GM23338 (cell line): Measurements from ENCODE around the gene TPO. TPM values are rescaled to one million over a fixed set of nuclear protein-coding genes. Genes with fewer than 3 reads are reported as not detected.

ENCODE experiments used
- ATAC-seq: fragments of 200-7000 bp; cut with Tn5 transposase; 3 replicates; pipeline ENCODE4 v1.9.1; 2020
- DNase-seq: peaks from one replicate; pipeline ENCODE4 v3.0.0-alpha.2; 2015; ENCODE audit warnings: low spot score
- H2AFZ ChIP-seq: fragments of 200-600 bp; sonication (generic); 2 replicates; pipeline ENCODE4 v1.8.0; 2016; ENCODE audit warnings: antibody characterized with exemption, mild to moderate bottlenecking, moderate library complexity
- H3F3A ChIP-seq: fragments of 200-600 bp; sonication (generic); replicated peaks from 2 replicates; pipeline ENCODE4 v1.8.0; 2017; ENCODE audit warnings: antibody characterized with exemption, mixed run types, low read depth
- H3K27ac ChIP-seq: fragments of 200-600 bp; sonication (generic); 2 replicates; pipeline ENCODE4 v1.6.1; 2016; ENCODE audit warnings: low read depth
- H3K27me3 ChIP-seq: fragments of 200-600 bp; sonication (generic); 2 replicates; pipeline ENCODE4 v1.8.0; 2016; ENCODE audit warnings: mild to moderate bottlenecking, mixed run types, moderate library complexity; ENCODE audit not compliant: insufficient read depth
- H3K36me3 ChIP-seq: fragments of 200-600 bp; sonication (generic); 2 replicates; pipeline ENCODE4 v1.8.0; 2016; ENCODE audit warnings: mild to moderate bottlenecking; ENCODE audit not compliant: insufficient read depth
- H3K4me1 ChIP-seq: fragments of 200-600 bp; sonication (generic); 2 replicates; pipeline ENCODE4 v1.8.0; 2016; ENCODE audit warnings: mild to moderate bottlenecking, moderate library complexity; ENCODE audit not compliant: insufficient read depth
- H3K4me2 ChIP-seq: fragments of 200-600 bp; sonication (generic); 2 replicates; pipeline ENCODE4 v1.7.1; 2017; ENCODE audit warnings: mixed run types
- H3K4me3 ChIP-seq: fragments of 200-600 bp; sonication (generic); 2 replicates; pipeline ENCODE4 v1.6.1; 2016; ENCODE audit warnings: mixed run types
- H3K79me2 ChIP-seq: fragments of 200-600 bp; sonication (generic); replicated peaks from 2 replicates; pipeline ENCODE4 v1.8.0; 2017; ENCODE audit warnings: mild to moderate bottlenecking; ENCODE audit not compliant: insufficient read depth
- H3K9me2 ChIP-seq: fragments of 200-600 bp; sonication (generic); 2 replicates; pipeline ENCODE4 v1.8.0; 2017; ENCODE audit not compliant: insufficient read depth
- H4K20me1 ChIP-seq: fragments of 200-600 bp; sonication (generic); replicated peaks from 2 replicates; pipeline ENCODE4 v1.8.0; 2017; ENCODE audit warnings: mild to moderate bottlenecking; ENCODE audit not compliant: insufficient read depth
- H3K27ac Mint-ChIP-seq: 2 replicates; pipeline ENCODE4 v1.8.0; 2020; ENCODE audit warnings: inconsistent platforms, mild to moderate bottlenecking, moderate library complexity, mixed read lengths
- H3K27me3 Mint-ChIP-seq: 3 replicates; pipeline ENCODE4 v1.8.0; 2022; ENCODE audit warnings: low read depth, mild to moderate bottlenecking, moderate library complexity, mixed read lengths, inconsistent platforms; ENCODE audit not compliant: insufficient read depth, poor library complexity
- H3K36me3 Mint-ChIP-seq: 3 replicates; pipeline ENCODE4 v1.8.0; 2021; ENCODE audit warnings: low read depth, mild to moderate bottlenecking, inconsistent platforms, moderate library complexity, mixed read lengths
- H3K4me1 Mint-ChIP-seq: 3 replicates; pipeline ENCODE4 v1.8.0; 2020; ENCODE audit warnings: mild to moderate bottlenecking, inconsistent platforms, mixed read lengths
- H3K4me3 Mint-ChIP-seq: 3 replicates; pipeline ENCODE4 v1.8.0; 2021; ENCODE audit warnings: moderate library complexity, mild to moderate bottlenecking, inconsistent platforms, mixed read lengths
- H3K9me3 Mint-ChIP-seq: 3 replicates; pipeline ENCODE4 v1.8.0; 2020; ENCODE audit warnings: moderate library complexity, mild to moderate bottlenecking, inconsistent platforms, mixed read lengths
- CREB1 ChIP-seq: fragments of 250-450 bp; sonication (Bioruptor Pico); IDR thresholded peaks from 2 replicates; pipeline ENCODE4 v1.5.0; 2020; ENCODE audit warnings: low read depth, mild to moderate bottlenecking, moderate library complexity
- EZH2 ChIP-seq: fragments of 200-600 bp; sonication (generic); IDR thresholded peaks from one replicate; pipeline ENCODE4 v1.8.0; 2017; ENCODE audit warnings: antibody characterized with exemption, mild to moderate bottlenecking, low read depth; ENCODE audit not compliant: unreplicated experiment
- JUNB ChIP-seq: IDR thresholded peaks from one replicate; pipeline ENCODE4 v1.6.1; 2016; ENCODE audit warnings: antibody characterized with exemption; ENCODE audit not compliant: unreplicated experiment
- NANOG ChIP-seq: IDR thresholded peaks from 2 replicates; pipeline ENCODE4 v1.6.1; 2016; ENCODE audit warnings: antibody characterized with exemption, borderline replicate concordance
- STAT1 ChIP-seq: IDR thresholded peaks from one replicate; pipeline ENCODE4 v1.6.1; 2016; ENCODE audit warnings: antibody characterized with exemption; ENCODE audit not compliant: unreplicated experiment
- ZNF114 ChIP-seq: fragments of 250-450 bp; sonication (Bioruptor Pico); IDR thresholded peaks from 2 replicates; pipeline ENCODE4 v1.5.0; 2020; ENCODE audit warnings: mild to moderate bottlenecking, moderate library complexity
- ZNF331 ChIP-seq: fragments of 250-450 bp; sonication (Bioruptor Pico); IDR thresholded peaks from 2 replicates; pipeline ENCODE4 v1.5.0; 2020; ENCODE audit warnings: low read depth, mild to moderate bottlenecking, moderate library complexity
- ZNF462 ChIP-seq: fragments of 250-450 bp; sonication (Bioruptor Pico); IDR thresholded peaks from 2 replicates; pipeline ENCODE4 v1.5.0; 2020; ENCODE audit warnings: mild to moderate bottlenecking, moderate library complexity
- polyA plus RNA-seq: library from polyadenylated mRNA; unstranded; fragments of >200 nt; fragmentation: Nextera tagmentation; extraction: Ambion mirVana; gene quantifications from 2 replicates; pipeline ENCODE4 v1.2.1, GENCODE V29; 2016
- total RNA-seq: library from RNA; depleted of rRNA; stranded (reverse); fragments of >200 nt; shearing (Covaris generic); gene quantifications from 2 replicates; pipeline ENCODE4 v1.2.3, GENCODE V29; 2014
- TF ChIP-seq, protein P1 (sequence below), 2 experiments: fragments of 200-600 bp in 1 of 2; sonication (generic) in 1 of 2; conservative IDR thresholded peaks; 2 replicates each; pipeline versions ENCODE4 v1.5.1 to v1.6.1; 2016 to 2017; ENCODE audit warnings: antibody characterized with exemption in 2 of 2, low read depth in 2 of 2, mild to moderate bottlenecking in 2 of 2, moderate library complexity in 1 of 2
- TF ChIP-seq, protein P2 (sequence below): IDR thresholded peaks from 2 replicates; pipeline ENCODE4 v1.6.1; 2016; ENCODE audit warnings: antibody characterized with exemption
- TF ChIP-seq, protein P3 (sequence below): IDR thresholded peaks from one replicate; pipeline ENCODE4 v1.6.1; 2018; ENCODE audit warnings: antibody characterized with exemption; ENCODE audit not compliant: unreplicated experiment

TPO gene
- total and polyA plus RNA-seq, 2 experiments from 2014 or later, result 0.74 TPM; not detected in 1

DNA sequence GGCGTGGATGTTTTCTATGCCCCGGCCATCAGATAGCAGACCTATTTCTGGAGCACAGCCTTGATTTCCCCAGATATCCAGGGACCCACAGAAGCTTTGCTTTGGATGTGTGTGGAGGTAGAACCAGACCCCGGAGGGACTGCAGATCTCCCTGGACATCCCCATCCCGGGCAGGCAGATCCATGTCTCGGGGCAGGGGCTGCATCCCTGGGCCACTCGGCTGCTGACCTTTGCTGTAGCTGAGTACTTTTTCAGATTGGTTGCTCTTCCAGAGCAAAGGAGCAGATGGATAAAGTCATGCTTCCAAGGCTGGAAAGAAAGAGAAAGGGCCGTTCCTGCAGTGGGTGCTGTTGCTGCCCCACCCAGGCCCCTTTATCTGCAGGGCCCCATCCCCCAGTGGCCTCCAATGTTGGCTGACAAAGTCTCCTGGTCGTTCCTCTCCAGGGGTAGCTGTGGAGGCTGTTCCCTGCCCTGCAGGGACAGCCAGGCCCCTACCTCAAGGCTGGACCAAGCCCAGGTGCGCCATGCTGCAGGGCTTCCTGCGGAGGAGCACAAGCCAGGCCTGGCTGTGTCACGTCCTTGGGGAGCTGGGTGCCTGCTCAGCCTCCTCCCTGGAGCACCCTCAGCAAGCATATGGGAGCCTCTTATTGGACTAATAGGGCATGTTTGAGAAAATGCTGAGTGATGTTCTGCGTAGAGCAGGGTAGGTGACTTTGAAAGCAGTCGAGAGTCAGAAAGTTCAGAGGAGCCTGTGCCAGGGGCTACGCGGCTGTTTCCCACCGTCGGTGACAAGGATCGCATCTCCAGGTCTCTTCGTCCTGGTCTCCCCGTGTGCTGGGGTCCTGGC, 68.4 kb downstream of the TPO start (continued):
- TF ChIP-seq, protein P1, sequence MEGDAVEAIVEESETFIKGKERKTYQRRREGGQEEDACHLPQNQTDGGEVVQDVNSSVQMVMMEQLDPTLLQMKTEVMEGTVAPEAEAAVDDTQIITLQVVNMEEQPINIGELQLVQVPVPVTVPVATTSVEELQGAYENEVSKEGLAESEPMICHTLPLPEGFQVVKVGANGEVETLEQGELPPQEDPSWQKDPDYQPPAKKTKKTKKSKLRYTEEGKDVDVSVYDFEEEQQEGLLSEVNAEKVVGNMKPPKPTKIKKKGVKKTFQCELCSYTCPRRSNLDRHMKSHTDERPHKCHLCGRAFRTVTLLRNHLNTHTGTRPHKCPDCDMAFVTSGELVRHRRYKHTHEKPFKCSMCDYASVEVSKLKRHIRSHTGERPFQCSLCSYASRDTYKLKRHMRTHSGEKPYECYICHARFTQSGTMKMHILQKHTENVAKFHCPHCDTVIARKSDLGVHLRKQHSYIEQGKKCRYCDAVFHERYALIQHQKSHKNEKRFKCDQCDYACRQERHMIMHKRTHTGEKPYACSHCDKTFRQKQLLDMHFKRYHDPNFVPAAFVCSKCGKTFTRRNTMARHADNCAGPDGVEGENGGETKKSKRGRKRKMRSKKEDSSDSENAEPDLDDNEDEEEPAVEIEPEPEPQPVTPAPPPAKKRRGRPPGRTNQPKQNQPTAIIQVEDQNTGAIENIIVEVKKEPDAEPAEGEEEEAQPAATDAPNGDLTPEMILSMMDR (conservative IDR thresholded peaks at IDR 0.05; ENCODE audit: low read depth in 2 of 2), result no peak
- TF ChIP-seq JUNB (no peak), EZH2 (no peak), NANOG (no peak), ZNF114 (CRISPR knock-in tag) (no peak)
- TF ChIP-seq, protein P2, sequence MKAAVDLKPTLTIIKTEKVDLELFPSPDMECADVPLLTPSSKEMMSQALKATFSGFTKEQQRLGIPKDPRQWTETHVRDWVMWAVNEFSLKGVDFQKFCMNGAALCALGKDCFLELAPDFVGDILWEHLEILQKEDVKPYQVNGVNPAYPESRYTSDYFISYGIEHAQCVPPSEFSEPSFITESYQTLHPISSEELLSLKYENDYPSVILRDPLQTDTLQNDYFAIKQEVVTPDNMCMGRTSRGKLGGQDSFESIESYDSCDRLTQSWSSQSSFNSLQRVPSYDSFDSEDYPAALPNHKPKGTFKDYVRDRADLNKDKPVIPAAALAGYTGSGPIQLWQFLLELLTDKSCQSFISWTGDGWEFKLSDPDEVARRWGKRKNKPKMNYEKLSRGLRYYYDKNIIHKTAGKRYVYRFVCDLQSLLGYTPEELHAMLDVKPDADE, result no peak
- TF ChIP-seq, protein P3, sequence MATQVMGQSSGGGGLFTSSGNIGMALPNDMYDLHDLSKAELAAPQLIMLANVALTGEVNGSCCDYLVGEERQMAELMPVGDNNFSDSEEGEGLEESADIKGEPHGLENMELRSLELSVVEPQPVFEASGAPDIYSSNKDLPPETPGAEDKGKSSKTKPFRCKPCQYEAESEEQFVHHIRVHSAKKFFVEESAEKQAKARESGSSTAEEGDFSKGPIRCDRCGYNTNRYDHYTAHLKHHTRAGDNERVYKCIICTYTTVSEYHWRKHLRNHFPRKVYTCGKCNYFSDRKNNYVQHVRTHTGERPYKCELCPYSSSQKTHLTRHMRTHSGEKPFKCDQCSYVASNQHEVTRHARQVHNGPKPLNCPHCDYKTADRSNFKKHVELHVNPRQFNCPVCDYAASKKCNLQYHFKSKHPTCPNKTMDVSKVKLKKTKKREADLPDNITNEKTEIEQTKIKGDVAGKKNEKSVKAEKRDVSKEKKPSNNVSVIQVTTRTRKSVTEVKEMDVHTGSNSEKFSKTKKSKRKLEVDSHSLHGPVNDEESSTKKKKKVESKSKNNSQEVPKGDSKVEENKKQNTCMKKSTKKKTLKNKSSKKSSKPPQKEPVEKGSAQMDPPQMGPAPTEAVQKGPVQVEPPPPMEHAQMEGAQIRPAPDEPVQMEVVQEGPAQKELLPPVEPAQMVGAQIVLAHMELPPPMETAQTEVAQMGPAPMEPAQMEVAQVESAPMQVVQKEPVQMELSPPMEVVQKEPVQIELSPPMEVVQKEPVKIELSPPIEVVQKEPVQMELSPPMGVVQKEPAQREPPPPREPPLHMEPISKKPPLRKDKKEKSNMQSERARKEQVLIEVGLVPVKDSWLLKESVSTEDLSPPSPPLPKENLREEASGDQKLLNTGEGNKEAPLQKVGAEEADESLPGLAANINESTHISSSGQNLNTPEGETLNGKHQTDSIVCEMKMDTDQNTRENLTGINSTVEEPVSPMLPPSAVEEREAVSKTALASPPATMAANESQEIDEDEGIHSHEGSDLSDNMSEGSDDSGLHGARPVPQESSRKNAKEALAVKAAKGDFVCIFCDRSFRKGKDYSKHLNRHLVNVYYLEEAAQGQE, result no peak

DNA sequence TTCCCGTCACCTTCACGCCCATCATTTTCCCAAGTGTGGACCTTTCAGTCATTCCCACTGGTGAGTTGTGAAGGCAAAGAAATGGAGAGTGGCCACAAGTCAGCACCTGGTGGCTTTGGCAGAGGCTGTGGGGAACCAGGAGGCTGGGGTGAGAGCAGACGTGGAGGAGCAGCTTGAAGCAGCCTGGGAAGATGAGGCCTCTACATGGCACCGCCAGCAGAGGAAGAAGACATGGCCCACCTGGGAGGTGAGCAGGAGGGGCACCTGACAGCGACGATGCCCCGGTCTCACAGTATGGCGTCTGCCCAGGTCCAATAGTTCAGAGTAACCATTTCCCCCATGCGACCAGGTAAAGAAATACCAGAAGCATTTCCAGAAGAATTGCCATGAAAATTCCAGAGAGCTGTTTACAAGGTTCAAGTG, 69.0 kb downstream of the TPO start:
- Mint-ChIP-seq H3K9me3 (no peaks in the 10 kb centered on the region), H3K4me3 (no peak overlapping the region), H3K27ac (no peak overlapping the region), H3K27me3 (peaks cover 5% of the 10 kb centered on the region), H3K4me1 (no peaks in the 10 kb centered on the region), H3K36me3 (peaks cover 3% of the 10 kb centered on the region; the same call in 1 of the 3 replicates)
- ATAC-seq, result no peak
- no peak overlapping the region for H2AFZ ChIP-seq
- no peak for DNase-seq
- no peaks in the 10 kb centered on the region for H3K4me1 ChIP-seq
- no peaks in the 10 kb centered on the region for H3K9me2 ChIP-seq
- no peaks in the 10 kb centered on the region for H3K79me2 ChIP-seq
- no peak overlapping the region for H3K4me3 ChIP-seq
- H3K27ac ChIP-seq, result no peak overlapping the region
- H3K27me3 ChIP-seq, result no peaks in the 10 kb centered on the region
- no peaks in the 10 kb centered on the region for H3K36me3 ChIP-seq
- no peaks in the 10 kb centered on the region for H4K20me1 ChIP-seq
- no peak overlapping the region for H3K4me2 ChIP-seq
- H3F3A ChIP-seq, result no peaks in the 10 kb centered on the region
- no peak for TF ChIP-seq CREB1 (CRISPR knock-in tag)
- no peak for TF ChIP-seq ZNF331 (CRISPR knock-in tag)
- no peak for TF ChIP-seq JUNB
- TF ChIP-seq STAT1, result no peak
- no peak for TF ChIP-seq ZNF462 (CRISPR knock-in tag)
- TF ChIP-seq ZNF114 (CRISPR knock-in tag), result no peak
- no peak for TF ChIP-seq NANOG
